GM12878 (cell line): ENCODE results near the gene YWHAQ. TPM values are rescaled to one million over a fixed set of nuclear protein-coding genes. Genes with fewer than 3 reads are reported as not detected.

Source experiments
- ATAC-seq: fragments of 200-7000 bp; cut with Tn5 transposase; 3 replicates; pipeline ENCODE4 v1.9.1; 2020; ENCODE audit warnings: mild to moderate bottlenecking, moderate library complexity
- BruUV-seq: library from RNA; stranded (reverse); fragments of 400-500 nt; replicated peaks from 2 replicates; lab custom pipeline; 2021; lab: Mats Ljungman, UMichigan
- CTCF ChIA-PET: fragments of 300-600 bp; sonication (Branson Sonifier 250); formaldehyde crosslinking; extraction: SDS; loops from one replicate; lab custom pipeline; 2021; ENCODE audit warnings: inconsistent platforms; lab: Yijun Ruan, JAX
- POLR2A ChIA-PET: fragments of 350-600 bp; formaldehyde crosslinking; extraction: SDS; loops from one replicate; lab custom pipeline; 2021; ENCODE audit warnings: inconsistent platforms; lab: Charles Lee
- RAD21 ChIA-PET: fragments of 300-600 bp; sonication (Branson Sonifier 250); formaldehyde crosslinking; loops from one replicate; lab custom pipeline; 2023; ENCODE audit warnings: antibody characterized with exemption; ENCODE audit not compliant: unreplicated experiment; lab: Charles Lee
- SMC1A ChIA-PET: fragments of 300-600 bp; sonication (Branson Sonifier 250); formaldehyde crosslinking; loops from one replicate; lab custom pipeline; 2023; ENCODE audit not compliant: unreplicated experiment, uncharacterized antibody; lab: Charles Lee
- DNase-seq: peaks from one replicate; pipeline ENCODE4 v3.0.0-alpha.2; 2011; ENCODE audit warnings: low read depth, low spot score
- FAIRE-seq: peaks from 3 replicates; lab custom pipeline; 2011; peaks lifted over from hg19 to GRCh38; lab: Jason Lieb, UNC
- H2AFZ ChIP-seq: 2 replicates; pipeline ENCODE4 v1.6.0; 2011; ENCODE audit warnings: low read depth, low read length, control low read depth; ENCODE audit not compliant: control insufficient read depth
- H3K27ac ChIP-seq: 2 replicates; pipeline ENCODE4 v1.5.1; 2011; ENCODE audit warnings: control low read depth; ENCODE audit not compliant: control insufficient read depth, insufficient read depth
- H3K27me3 ChIP-seq, 2 experiments: replicated peaks in 1 of 2; 2 replicates each; pipeline versions ENCODE4 v1.6.0 to v1.6.1; 2011; ENCODE audit warnings: low read length in 1 of 2; ENCODE audit not compliant: control insufficient read depth in 2 of 2, insufficient read depth in 2 of 2
- H3K36me3 ChIP-seq, 2 experiments: 2 replicates each; pipeline ENCODE4 v1.5.1; 2011; ENCODE audit warnings: low read length in 1 of 2; ENCODE audit not compliant: control insufficient read depth in 2 of 2, insufficient read depth in 2 of 2
- H3K4me1 ChIP-seq: 2 replicates; pipeline ENCODE4 v1.6.1; 2011; ENCODE audit warnings: mild to moderate bottlenecking, low read length, moderate library complexity, mixed read lengths; ENCODE audit not compliant: control insufficient read depth, insufficient read depth
- H3K4me2 ChIP-seq: 2 replicates; pipeline ENCODE4 v1.6.0; 2011; ENCODE audit warnings: control low read depth; ENCODE audit not compliant: control insufficient read depth, insufficient read depth
- H3K4me3 ChIP-seq: fragments of 200-600 bp; sonication (generic); 2 replicates; pipeline ENCODE4 v1.5.1; 2016
- H3K79me2 ChIP-seq: 2 replicates; pipeline ENCODE4 v1.6.0; 2011; ENCODE audit warnings: low read length; ENCODE audit not compliant: control insufficient read depth, insufficient read depth
- H3K9ac ChIP-seq: 2 replicates; pipeline ENCODE4 v1.8.0; 2011; ENCODE audit warnings: low read length, control low read depth, mixed read lengths; ENCODE audit not compliant: control insufficient read depth, insufficient read depth
- H3K9me3 ChIP-seq: replicated peaks from 3 replicates; pipeline ENCODE4 v1.5.1; 2011; ENCODE audit warnings: mild to moderate bottlenecking, low read length; ENCODE audit not compliant: control insufficient read depth, insufficient read depth
- H4K20me1 ChIP-seq: 2 replicates; pipeline ENCODE4 v1.6.0; 2011; ENCODE audit not compliant: control insufficient read depth, insufficient read depth
- BHLHE40 ChIP-seq, 2 experiments: fragments of 450-650 bp in 1 of 2; IDR thresholded peaks; 2 replicates each; pipeline ENCODE4 v1.6.1; 2011 to 2017; ENCODE audit warnings: low read depth in 2 of 2, borderline replicate concordance in 1 of 2, improper control_type of control experiment in 1 of 2, low read length in 1 of 2, mild to moderate bottlenecking in 1 of 2
- EP300 ChIP-seq, 2 experiments: fragments of 150-350 bp in 1 of 2; IDR thresholded peaks; 2 replicates each; pipeline ENCODE4 v1.6.1; 2011 to 2012; ENCODE audit warnings: low read depth in 2 of 2, low read length in 2 of 2, borderline replicate concordance in 1 of 2, improper control_type of control experiment in 1 of 2, inconsistent platforms in 1 of 2; ENCODE audit not compliant: control insufficient read depth in 1 of 2
- MTA3 ChIP-seq: IDR thresholded peaks from 2 replicates; pipeline ENCODE4 v1.6.1; 2012; ENCODE audit warnings: low read length, inconsistent platforms, borderline replicate concordance
- RAD21 ChIP-seq: IDR thresholded peaks from 2 replicates; pipeline ENCODE4 v1.6.1; 2011; ENCODE audit warnings: mild to moderate bottlenecking, low read depth, low read length, moderate library complexity; ENCODE audit not compliant: insufficient read depth
- REST ChIP-seq: IDR thresholded peaks from 2 replicates; pipeline ENCODE4 v1.6.1; 2012; ENCODE audit warnings: mild to moderate bottlenecking, low read depth, low read length
- RUNX3 ChIP-seq: IDR thresholded peaks from 2 replicates; pipeline ENCODE4 v1.6.1; 2012; ENCODE audit warnings: low read length, inconsistent platforms
- SMARCA5 ChIP-seq: fragments of 450-650 bp; IDR thresholded peaks from 2 replicates; pipeline ENCODE4 v1.6.1; 2017; ENCODE audit warnings: mild to moderate bottlenecking
- SP1 ChIP-seq: IDR thresholded peaks from one replicate; pipeline ENCODE4 v1.6.1; 2011; ENCODE audit warnings: low read depth, low read length
- TAF1 ChIP-seq: IDR thresholded peaks from 2 replicates; pipeline ENCODE4 v1.6.1; 2011; ENCODE audit warnings: mild to moderate bottlenecking, low read depth, low read length, borderline replicate concordance
- WGBS: methylation state at CpG from one replicate; pipeline ENCODE4 v1.1.6; 2016; ENCODE audit warnings: low lambda C conversion rate; ENCODE audit not compliant: insufficient replicate concordance, insufficient coverage; ENCODE audit errors: missing lambda C conversion rate; 5-methylcytosine and 5-hydroxymethylcytosine counted together
- in situ Hi-C: fragments of 300-500 bp; cut with MboI; formaldehyde crosslinking; loops from 9 replicates; pipeline ENCODE4 v1.14.3; 2018; ENCODE audit warnings: mixed read lengths
- intact Hi-C: fragments of 100-400 bp; cut with micrococcal nuclease; formaldehyde crosslinking; loops from one replicate; pipeline ENCODE4 v1.14.2; 2022; ENCODE audit not compliant: unreplicated experiment
- polyA plus RNA-seq, 11 experiments: library from polyadenylated mRNA; depleted of rRNA in 4 of 11; unstranded in 6 of 11; stranded (reverse) in 5 of 11; fragments of >200 nt; fragmentation: Nextera tagmentation in 4 of 11; fragmentation: Illumina TruSeq in 1 of 11; extraction: Ambion mirVana in 4 of 11; extraction: Trizol in 1 of 11; gene quantifications; 1 replicate in 1 of 11; 2 replicates in 10 of 11; pipeline versions ENCODE4 v1.2.1 to v1.2.3, GENCODE V29; 2011 to 2016; ENCODE audit warnings: inconsistent platforms in 2 of 11, missing spikeins in 2 of 11, low read depth in 1 of 11
- total RNA-seq, 4 experiments: library from RNA; depleted of rRNA in 3 of 4; stranded (reverse); fragments of >200 nt in 3 of 4; fragmentation: Illumina TruSeq in 1 of 4; extraction: Trizol in 1 of 4; gene quantifications; 2 replicates each; pipeline versions ENCODE4 v1.2.1 to v1.2.3, GENCODE V29; 2013 to 2021

The YWHAQ gene
- total and polyA plus RNA-seq, 10 of the 15 experiments (the other 5 are each of a cell fraction or from before 2014, with no cell fraction given): 63.0 to 515 (median 219) TPM

GRCh38 chr2:9573013-9573720 is 57.6 kb downstream of the YWHAQ start:
- H2AFZ ChIP-seq: no peak overlapping the region
- H3K9ac ChIP-seq: no peak overlapping the region
- H4K20me1 ChIP-seq: no peaks in the 10 kb centered on the region
- SMC1A ChIA-PET: interaction anchor here (1.0 kb wide), 1 partner anchor 44 kb away, joined by 3 read pairs; no protein-coding TSS in a partner anchor
- intact Hi-C loops (no loop called here), in situ Hi-C loops (no loop called here)
- POLR2A ChIA-PET: no interaction called here
- 39% methylated on average over 1 of the region's 1 CpG for WGBS
- H3K9me3 ChIP-seq: no peaks in the 10 kb centered on the region
- no peak for ATAC-seq
- no peak overlapping the region for H3K27ac ChIP-seq
- no peaks in the 10 kb centered on the region for H3K36me3 ChIP-seq
- RAD21 ChIA-PET: no interaction called here
- CTCF ChIA-PET: no interaction called here
- FAIRE-seq: no peak
- no peak for DNase-seq
- H3K27me3 ChIP-seq: no peaks in the 10 kb centered on the region
- H3K79me2 ChIP-seq: no peaks in the 10 kb centered on the region
- no peak overlapping the region for H3K4me2 ChIP-seq
- no TSS peak for BruUV-seq
- H3K4me1 ChIP-seq: no peaks in the 10 kb centered on the region
- TF ChIP-seq BHLHE40 (IDR thresholded peaks at IDR 0.05; ENCODE audit: borderline replicate concordance in 1 of 2, low read depth in 2 of 2, low read length in 1 of 2) (no peak), MTA3 (no peak), RUNX3 (0 out of 2 replicates have a peak, but pooled peaks have one; percentile 21)
- H3K4me3 ChIP-seq: no peak overlapping the region

GRCh38 chr2:9570182-9571060 is 60.4 kb downstream of the YWHAQ start:
- BruUV-seq: no TSS peak
- Histone ChIP-seq H3K9me3 (no peaks in the 10 kb centered on the region), H4K20me1 (no peaks in the 10 kb centered on the region), H2AFZ (no peak overlapping the region), H3K4me3 (no peak overlapping the region), H3K36me3 (no peaks in the 10 kb centered on the region), H3K27ac (no peak overlapping the region), H3K4me2 (no peak overlapping the region), H3K9ac (no peak overlapping the region), H3K79me2 (no peaks in the 10 kb centered on the region), H3K27me3 (no peaks in the 10 kb centered on the region), H3K4me1 (no peaks in the 10 kb centered on the region)
- POLR2A ChIA-PET: interaction anchor here (0.6 kb wide), 1 partner anchor 783 kb away, joined by 4 read pairs; no protein-coding TSS in a partner anchor
- WGBS: 85% methylated on average over 4 of the region's 4 CpGs
- in situ Hi-C loops: no loop called here
- RAD21 ChIA-PET: interaction anchor here (0.7 kb wide), 1 partner anchor 231 kb away, joined by 3 read pairs; no protein-coding TSS in a partner anchor
- CTCF ChIA-PET: interaction anchor here (0.8 to 1.9 kb wide), 3 partner anchors 9 to 229 kb away, joined by 3 to 5 read pairs (median 3); no protein-coding TSS in a partner anchor
- FAIRE-seq (peak; percentile 65), DNase-seq (no peak), ATAC-seq (peak; percentile 38)
- intact Hi-C loops: no loop called here
- SMC1A ChIA-PET: interaction anchor here (0.7 to 2.4 kb wide), 5 partner anchors 14 to 478 kb away, joined by 3 to 6 read pairs (median 3); partner anchors contain the start of gene ADAM17
- TF ChIP-seq RAD21 (0 out of 2 replicates have a peak, but pooled peaks have one; percentile 11), SMARCA5 (no peak), REST (no peak), TAF1 (no peak), EP300 (IDR thresholded peaks at IDR 0.05; ENCODE audit: borderline replicate concordance in 1 of 2, control insufficient read depth in 1 of 2, low read depth in 2 of 2, low read length in 2 of 2) (no peak), SP1 (no peak)
